ENCODE data around the gene LCP2. TPM values are rescaled to one million over a fixed set of nuclear protein-coding genes. Genes with fewer than 3 reads are reported as not detected.

LCP2 gene
- total and polyA plus RNA-seq, 2 donors (not counting 3 experiments of a cell fraction or from before 2014, with no cell fraction given), result not detected

DNA sequence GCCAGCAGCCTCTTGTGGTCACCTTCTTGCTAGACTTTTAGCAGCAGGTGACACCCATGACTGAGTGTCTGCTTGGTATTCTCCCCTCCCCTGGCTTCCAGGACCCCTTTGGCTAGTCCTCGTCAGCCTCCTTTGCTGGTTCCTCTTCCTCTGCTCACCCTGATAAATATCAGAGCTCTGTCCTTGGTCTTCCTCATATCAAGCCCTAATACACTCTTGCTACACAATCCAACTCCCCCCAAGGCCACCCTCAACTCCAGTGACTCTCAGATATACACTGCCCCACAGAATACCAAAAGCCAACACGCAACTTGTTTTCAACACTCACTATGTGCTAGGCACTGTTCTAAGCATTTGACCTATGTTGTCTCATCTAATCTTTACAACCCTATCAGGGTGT lies 30.3 kb upstream of the LCP2 start:
- Histone ChIP-seq H3K9me1 (replicated peaks; ENCODE audit: control insufficient read depth, extremely low read depth, insufficient read depth, low read length) (no peaks in the 10 kb centered on the region), H3K79me2 (ENCODE audit: control insufficient read depth, insufficient read depth, low read length) (no peaks in the 10 kb centered on the region), H3K4me3 (replicated peaks in 1 of 3; ENCODE audit: insufficient read depth in 1 of 3, low read depth in 1 of 3, low read length in 3 of 3) (no peak overlapping the region), H3K4me1 (ENCODE audit: control insufficient read depth, extremely low read depth, insufficient read depth, low read length) (peaks cover 14% of the 10 kb centered on the region), H3K9ac (replicated peaks; ENCODE audit: extremely low read depth, insufficient read depth, low read length) (no peak overlapping the region), H4K20me1 (replicated peaks; ENCODE audit: control insufficient read depth, extremely low read depth, insufficient read depth, low read length) (no peaks in the 10 kb centered on the region), H3K9me3 (replicated peaks; ENCODE audit: control insufficient read depth, insufficient read depth, low read length) (no peaks in the 10 kb centered on the region), H3K27me3 (ENCODE audit: control insufficient read depth in 2 of 2, insufficient read depth in 2 of 2, low read length in 2 of 2) (peaks cover 6 to 14% of the 10 kb centered on the region in 2 experiments), H3K36me3 (ENCODE audit: control insufficient read depth in 2 of 2, extremely low read depth in 1 of 2, insufficient read depth in 2 of 2, low read length in 2 of 2) (no peaks in the 10 kb centered on the region), H2AFZ (ENCODE audit: low read depth, low read length) (no peak overlapping the region), H3K4me2 (ENCODE audit: insufficient read depth, low read length) (no peak overlapping the region), H3K27ac (ENCODE audit: insufficient read depth, low read depth, low read length) (no peak overlapping the region)
- intact Hi-C loops (cut with micrococcal nuclease) (no loop called here), dilution Hi-C loops (cut with MboI; ENCODE audit: extremely low pct_ligation_motif_present, low sequenced_read_pairs) (no loop called here)
- ChIA-PET CTCF (no interaction called here), POLR2A (no interaction called here)
- DNase-seq (ENCODE audit: low read depth, low spot score) (no peak), FAIRE-seq (no peak)
- no TSS peak for BruUV-seq (replicated peaks)
- no peak for TF ChIP-seq CTCF (IDR thresholded peaks at IDR 0.05; ENCODE audit: extremely low read depth in 1 of 2, insufficient read depth in 1 of 2, low read depth in 1 of 2, low read length in 2 of 2)
- TF ChIP-seq POLR2A (IDR thresholded peaks at IDR 0.05; ENCODE audit: low read depth, low read length), result no peak
- TF ChIP-seq, protein P1, sequence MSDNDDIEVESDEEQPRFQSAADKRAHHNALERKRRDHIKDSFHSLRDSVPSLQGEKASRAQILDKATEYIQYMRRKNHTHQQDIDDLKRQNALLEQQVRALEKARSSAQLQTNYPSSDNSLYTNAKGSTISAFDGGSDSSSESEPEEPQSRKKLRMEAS (IDR thresholded peaks at IDR 0.05; ENCODE audit: insufficient read depth, insufficient read length), result no peak
- no peak for TF ChIP-seq EZH2 (IDR thresholded peaks at IDR 0.05; ENCODE audit: borderline replicate concordance, low read depth, low read length, severe bottlenecking)
- TF ChIP-seq GATA2 (IDR thresholded peaks at IDR 0.05; ENCODE audit: insufficient read depth, insufficient read length, low read depth, low read length), result no peak
- no peak for TF ChIP-seq POLR2AphosphoS5 (IDR thresholded peaks at IDR 0.05; ENCODE audit: insufficient read depth, low read depth, low read length)
- no peak for TF ChIP-seq FOS (IDR thresholded peaks at IDR 0.05; ENCODE audit: borderline replicate concordance, insufficient read depth, low read length)
- no peak for TF ChIP-seq JUN (IDR thresholded peaks at IDR 0.05; ENCODE audit: borderline replicate concordance, insufficient read depth, insufficient read length, low read depth)
- TF ChIP-seq MYC (IDR thresholded peaks at IDR 0.05; ENCODE audit: low read depth, low read length), result no peak

All from endothelial cell of umbilical vein (primary cell).